WERI-Rb-1 (cell line): ENCODE measurements around the gene PPM1N.

Experiments
- DNase-seq: peaks from one replicate; pipeline ENCODE4 v3.0.0-alpha.2; 2020
- H3K27ac ChIP-seq: fragments of 250-450 bp; sonication (Bioruptor Pico); 2 replicates; pipeline ENCODE4 v1.5.1; 2020; ENCODE audit warnings: mild to moderate bottlenecking, moderate library complexity
- H3K27me3 ChIP-seq: fragments of 250-450 bp; sonication (Bioruptor Pico); 2 replicates; pipeline ENCODE4 v1.5.1; 2021; ENCODE audit warnings: mild to moderate bottlenecking, low read depth, moderate library complexity; ENCODE audit not compliant: insufficient read depth, severe bottlenecking
- H3K36me3 ChIP-seq: fragments of 250-450 bp; sonication (Bioruptor Pico); 2 replicates; pipeline ENCODE4 v1.5.1; 2020; ENCODE audit warnings: mild to moderate bottlenecking, moderate library complexity
- H3K4me3 ChIP-seq: 2 replicates; pipeline ENCODE4 v1.5.1; 2011; ENCODE audit warnings: low read depth, mild to moderate bottlenecking, control low read depth, low read length
- H3K9me3 ChIP-seq: fragments of 250-450 bp; sonication (Bioruptor Pico); 2 replicates; pipeline ENCODE4 v1.5.1; 2021; ENCODE audit warnings: mild to moderate bottlenecking, moderate library complexity; ENCODE audit not compliant: severe bottlenecking
- CTCF ChIP-seq: IDR thresholded peaks from 2 replicates; pipeline ENCODE4 v1.5.1; 2011; ENCODE audit warnings: low read depth, mild to moderate bottlenecking, control low read depth, inconsistent platforms, low read length

The PPM1N gene

GRCh38 chr19:45468159-45468651 is 30.0 kb upstream of the PPM1N start:
- peak; percentile 37 for DNase-seq
- TF ChIP-seq CTCF: no peak
- H3K27ac ChIP-seq: peak overlapping the region; percentile 80; the same call in 1 of the 2 replicates
- H3K9me3 ChIP-seq: no peaks in the 10 kb centered on the region
- H3K4me3 ChIP-seq: peak overlapping the region; percentile 61
- H3K36me3 ChIP-seq: no peaks in the 10 kb centered on the region
- no peaks in the 10 kb centered on the region for H3K27me3 ChIP-seq

GRCh38 chr19:45468803-45469131 is 29.5 kb upstream of the PPM1N start:
- TF ChIP-seq CTCF: no peak
- no peak for DNase-seq
- Histone ChIP-seq H3K4me3 (peak overlapping the region; percentile 61), H3K27me3 (no peaks in the 10 kb centered on the region), H3K27ac (peak overlapping the region; percentile 80), H3K9me3 (no peaks in the 10 kb centered on the region), H3K36me3 (no peaks in the 10 kb centered on the region)

GRCh38 chr19:45469132-45469944 is 28.9 kb upstream of the PPM1N start:
- Histone ChIP-seq H3K36me3 (no peaks in the 10 kb centered on the region), H3K9me3 (no peaks in the 10 kb centered on the region), H3K27ac (peak overlapping the region; percentile 80), H3K27me3 (no peaks in the 10 kb centered on the region), H3K4me3 (peak overlapping the region; percentile 61)
- DNase-seq: peak; percentile 92
- no peak for TF ChIP-seq CTCF

GRCh38 chr19:45469945-45470761 is 28.1 kb upstream of the PPM1N start:
- H3K27ac ChIP-seq: no peak overlapping the region
- no peak for TF ChIP-seq CTCF
- no peaks in the 10 kb centered on the region for H3K36me3 ChIP-seq
- H3K9me3 ChIP-seq: no peaks in the 10 kb centered on the region
- H3K27me3 ChIP-seq: no peaks in the 10 kb centered on the region
- H3K4me3 ChIP-seq: peak overlapping the region; percentile 61
- DNase-seq: no peak

- H3K27ac ChIP-seq: no peak overlapping the region
- H3K36me3 ChIP-seq: no peaks in the 10 kb centered on the region
- no peak overlapping the region for H3K4me3 ChIP-seq
- H3K9me3 ChIP-seq: no peaks in the 10 kb centered on the region
- no peak for TF ChIP-seq CTCF
- no peaks in the 10 kb centered on the region for H3K27me3 ChIP-seq
- no peak for DNase-seq
Measured at GRCh38 chr19:45470762-45471081, 27.5 kb upstream of the PPM1N start.
